HUES48 (cell line): Measurements from ENCODE around the gene RGS9BP.

ENCODE experiments used
- H3K27ac ChIP-seq: one replicate; pipeline ENCODE4 v1.7.0; 2013; ENCODE audit warnings: low read depth, low read length, inconsistent platforms
- H3K27me3 ChIP-seq: 2 replicates; pipeline ENCODE4 v1.6.1; 2013; ENCODE audit warnings: mild to moderate bottlenecking, low read length; ENCODE audit not compliant: control insufficient read depth, insufficient read depth
- H3K36me3 ChIP-seq: 2 replicates; pipeline ENCODE4 v1.6.1; 2013; ENCODE audit warnings: low read length; ENCODE audit not compliant: control insufficient read depth, insufficient read depth
- H3K4me1 ChIP-seq: 2 replicates; pipeline ENCODE4 v1.6.1; 2013; ENCODE audit warnings: mild to moderate bottlenecking, low read length; ENCODE audit not compliant: control insufficient read depth, insufficient read depth
- H3K4me3 ChIP-seq: 2 replicates; pipeline ENCODE4 v1.5.1; 2013; ENCODE audit warnings: mild to moderate bottlenecking, low read depth, low read length
- H3K9ac ChIP-seq: 2 replicates; pipeline ENCODE4 v1.6.1; 2013; ENCODE audit warnings: mild to moderate bottlenecking, low read depth, low read length, moderate library complexity
- H3K9me3 ChIP-seq: 2 replicates; pipeline ENCODE4 v1.6.1; 2013; ENCODE audit warnings: low read length; ENCODE audit not compliant: control insufficient read depth, insufficient read depth

The RGS9BP gene

GRCh38 chr19:32720216-32720935 is 44.7 kb downstream of the RGS9BP start:
- no peak overlapping the region for H3K4me3 ChIP-seq
- 0 out of 2 replicates have a peak, but pooled peaks cover 3% of the 10 kb centered on the region for H3K4me1 ChIP-seq
- no peak overlapping the region for H3K27ac ChIP-seq
- H3K27me3 ChIP-seq, result no peaks in the 10 kb centered on the region
- no peaks in the 10 kb centered on the region for H3K9me3 ChIP-seq
- no peak overlapping the region for H3K9ac ChIP-seq
- H3K36me3 ChIP-seq, result no peaks in the 10 kb centered on the region

DNA sequence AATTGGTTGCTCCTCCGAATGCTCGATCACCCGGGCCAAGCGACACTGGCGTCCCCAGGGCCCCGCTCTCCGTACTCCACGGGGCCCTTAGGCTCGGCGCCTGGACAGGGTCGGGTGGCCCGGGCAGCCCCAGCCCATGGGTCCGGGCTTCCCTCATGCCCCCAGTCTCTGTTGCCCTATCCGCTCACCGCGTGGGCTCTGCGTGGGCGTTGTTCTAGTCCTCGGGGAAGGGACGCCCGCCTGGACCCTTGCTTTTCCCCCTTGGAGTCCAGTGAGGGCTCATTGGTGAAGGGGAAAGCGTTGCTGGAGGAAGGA is 45.2 kb downstream of the RGS9BP start:
- no peak overlapping the region for H3K27ac ChIP-seq
- H3K4me3 ChIP-seq, result no peak overlapping the region
- no peaks in the 10 kb centered on the region for H3K27me3 ChIP-seq
- 0 out of 2 replicates have a peak, but pooled peaks cover 3% of the 10 kb centered on the region for H3K4me1 ChIP-seq
- no peaks in the 10 kb centered on the region for H3K36me3 ChIP-seq
- no peaks in the 10 kb centered on the region for H3K9me3 ChIP-seq
- H3K9ac ChIP-seq, result no peak overlapping the region
